Astrocyte of the cerebellum (primary cell): Measurements from ENCODE around the gene NFIX.

Experiments
- DNase-seq: peaks from one replicate; pipeline ENCODE4 v3.0.0-alpha.2; 2011; ENCODE audit warnings: low read depth
- H3K4me3 ChIP-seq: 2 replicates; pipeline ENCODE4 v1.5.1; 2011; ENCODE audit warnings: mild to moderate bottlenecking, low read depth, low read length, moderate library complexity
- CTCF ChIP-seq: IDR thresholded peaks from 2 replicates; pipeline ENCODE4 v1.5.1; 2012; ENCODE audit warnings: low read length, low read depth, moderate library complexity, mild to moderate bottlenecking; ENCODE audit errors: missing control alignments
- in situ Hi-C: cut with HindIII; loops from 2 replicates; pipeline ENCODE4 v1.10.0; 2017; ENCODE audit warnings: low sequenced_read_pairs

Gene NFIX

GRCh38 chr19:13085666-13086065, 90.4 kb downstream of the NFIX start:
- no peak for DNase-seq
- no peak overlapping the region for H3K4me3 ChIP-seq
- in situ Hi-C loops = no loop called here
- no peak for TF ChIP-seq CTCF

GRCh38 chr19:13086341-13086740, 91.1 kb downstream of the NFIX start:
- no peak for DNase-seq
- no peak overlapping the region for H3K4me3 ChIP-seq
- in situ Hi-C loops = no loop called here
- no peak for TF ChIP-seq CTCF

GRCh38 chr19:13087295-13087694, 92.0 kb downstream of the NFIX start:
- in situ Hi-C loops = no loop called here
- H3K4me3 ChIP-seq = no peak overlapping the region
- TF ChIP-seq CTCF = no peak
- DNase-seq = no peak

- in situ Hi-C loops = no loop called here
- TF ChIP-seq CTCF = no peak
- no peak for DNase-seq
- H3K4me3 ChIP-seq = no peak overlapping the region
Measured at GRCh38 chr19:13087795-13088537, 92.7 kb downstream of the NFIX start.

GRCh38 chr19:13089139-13089856, 94.0 kb downstream of the NFIX start:
- in situ Hi-C loops = no loop called here
- no peak overlapping the region for H3K4me3 ChIP-seq
- TF ChIP-seq CTCF = peak; percentile 54
- no peak for DNase-seq

GRCh38 chr19:13089857-13090507, 94.7 kb downstream of the NFIX start:
- TF ChIP-seq CTCF = no peak
- H3K4me3 ChIP-seq = no peak overlapping the region
- in situ Hi-C loops = no loop called here
- DNase-seq = no peak
